DMS53 treated with DMSO at 0.1 percent for 48 hours (cell line): ENCODE data around the gene DEDD2.
A peak's percentile ranks its signal among the peaks of the same experiment; 100 is the strongest.

Source experiments
- DNase-seq: peaks from one replicate; lab custom pipeline; 2025; ENCODE audit not compliant: unreplicated experiment; lab: John Stamatoyannopoulos, UW

DEDD2 gene

DNA sequence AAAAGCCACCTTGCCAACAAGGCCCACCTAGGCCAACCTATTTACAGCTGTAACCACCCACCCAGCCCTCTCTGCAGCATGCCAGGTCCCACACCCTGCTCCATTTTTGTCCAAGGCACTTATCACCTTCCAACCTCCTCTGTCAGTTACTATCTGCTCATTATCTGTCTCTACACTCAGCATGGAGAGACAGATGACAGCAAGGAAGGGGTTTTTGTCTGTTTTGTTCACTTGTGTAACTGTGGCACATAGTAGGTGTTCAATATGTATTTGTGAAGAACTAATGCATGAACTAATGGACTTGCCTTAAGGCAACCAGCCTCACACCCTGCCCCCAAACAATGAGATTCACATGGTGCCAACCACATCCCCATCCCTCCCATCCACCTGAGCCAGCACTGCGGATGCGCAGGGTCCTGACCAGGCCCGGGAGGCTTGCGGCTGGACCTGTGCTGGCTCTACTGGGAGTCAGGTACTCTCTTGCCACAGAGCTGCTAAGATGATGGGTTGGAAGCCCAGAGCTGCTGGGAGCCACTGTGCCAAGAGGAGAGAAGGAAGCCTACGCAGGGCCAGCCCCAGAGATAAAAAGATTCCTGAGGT is 17.3 kb downstream of the DEDD2 start:
- no peak for DNase-seq

DNA sequence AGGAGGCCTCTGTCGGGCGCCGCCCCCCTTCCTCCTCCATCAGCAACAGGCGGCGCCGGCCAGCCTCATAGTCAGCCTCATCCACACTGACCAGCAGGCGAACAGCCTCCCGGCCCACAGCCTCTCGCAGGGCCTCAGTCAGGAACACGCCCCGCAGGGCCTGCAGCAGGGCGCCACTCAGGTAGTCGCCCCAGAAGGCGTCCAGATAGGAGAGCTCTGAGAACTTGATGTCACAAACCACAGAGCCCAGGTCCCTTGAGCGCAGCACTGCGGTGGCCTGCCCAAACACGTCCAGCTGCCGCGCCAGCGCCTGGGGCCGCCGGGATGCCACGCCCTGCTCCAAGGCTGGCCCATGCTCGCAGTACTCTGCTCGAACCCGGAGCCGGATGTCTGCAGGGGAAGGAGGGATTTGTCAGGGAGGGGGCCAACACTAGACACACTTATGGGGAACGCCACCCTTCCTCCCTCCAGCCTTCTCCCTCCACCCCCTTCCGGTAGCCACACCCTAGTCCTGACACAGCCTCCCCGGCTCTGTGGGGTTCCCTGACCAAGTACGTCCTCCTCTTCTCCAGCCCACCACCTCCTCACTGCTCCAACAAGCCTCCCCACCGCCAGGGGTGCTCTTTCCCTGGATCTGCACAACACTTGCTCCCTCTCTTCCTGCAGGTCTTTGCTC is 17.9 kb downstream of the DEDD2 start:
- no peak for DNase-seq

DNA sequence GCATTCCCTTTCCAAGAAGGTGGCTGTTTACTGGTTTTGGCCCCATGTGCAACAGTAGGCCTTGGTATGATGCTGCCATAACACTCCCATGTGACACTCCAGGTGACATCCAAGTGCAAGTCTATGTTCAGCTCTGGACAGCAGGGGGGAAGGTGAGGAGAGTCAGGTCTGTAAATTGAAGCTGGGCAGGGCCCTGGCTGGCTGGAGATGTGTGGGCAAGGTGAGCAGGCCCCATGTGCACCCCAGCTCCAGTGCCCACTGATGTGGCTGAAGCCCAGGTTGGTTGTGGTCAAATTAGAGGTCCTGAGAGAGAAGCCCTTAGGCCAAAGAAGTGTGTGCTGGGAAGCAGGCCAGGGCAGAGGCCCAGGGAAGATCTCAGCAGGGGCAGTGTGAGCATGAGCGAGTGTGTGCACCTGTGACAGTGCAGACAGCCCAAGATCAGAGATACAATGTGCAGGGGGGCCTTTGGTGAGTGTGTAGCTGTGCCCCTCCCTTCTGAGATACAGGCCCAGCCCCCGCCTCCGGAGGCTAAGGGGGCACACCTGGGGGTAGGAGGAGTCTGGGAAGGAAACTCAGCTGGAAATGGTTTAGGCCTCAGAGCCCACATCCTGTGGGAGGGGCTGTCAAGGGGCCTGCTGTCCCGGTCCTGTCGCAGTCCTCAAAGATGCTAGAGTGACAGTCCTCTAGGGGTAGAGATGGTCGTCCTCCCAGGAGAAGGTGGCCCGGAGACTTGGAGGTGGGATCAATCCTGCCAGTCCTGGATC is 18.6 kb downstream of the DEDD2 start:
- no peak for DNase-seq

DNA sequence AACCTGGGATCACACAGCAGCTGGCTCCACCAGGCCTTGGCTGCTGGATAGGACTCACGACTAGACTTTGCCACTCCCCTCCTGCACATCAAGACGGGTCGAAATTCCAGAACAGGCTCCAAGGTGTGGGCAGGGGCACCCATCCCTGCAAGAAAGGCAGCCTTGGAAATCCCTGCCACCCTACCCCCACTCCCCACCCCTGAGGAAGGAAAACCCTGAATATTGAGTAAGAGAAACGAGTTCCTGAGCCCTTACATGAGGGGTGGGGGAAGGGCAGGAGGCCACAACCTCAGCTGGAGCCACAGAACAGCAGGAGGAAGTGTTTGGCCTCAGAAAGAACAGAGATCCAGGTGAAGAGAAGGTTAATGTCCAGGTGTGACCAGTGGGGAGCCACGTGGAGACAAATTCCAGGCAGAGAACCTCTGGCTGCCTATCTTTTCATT is 20.1 kb downstream of the DEDD2 start:
- DNase-seq: no peak

DNA sequence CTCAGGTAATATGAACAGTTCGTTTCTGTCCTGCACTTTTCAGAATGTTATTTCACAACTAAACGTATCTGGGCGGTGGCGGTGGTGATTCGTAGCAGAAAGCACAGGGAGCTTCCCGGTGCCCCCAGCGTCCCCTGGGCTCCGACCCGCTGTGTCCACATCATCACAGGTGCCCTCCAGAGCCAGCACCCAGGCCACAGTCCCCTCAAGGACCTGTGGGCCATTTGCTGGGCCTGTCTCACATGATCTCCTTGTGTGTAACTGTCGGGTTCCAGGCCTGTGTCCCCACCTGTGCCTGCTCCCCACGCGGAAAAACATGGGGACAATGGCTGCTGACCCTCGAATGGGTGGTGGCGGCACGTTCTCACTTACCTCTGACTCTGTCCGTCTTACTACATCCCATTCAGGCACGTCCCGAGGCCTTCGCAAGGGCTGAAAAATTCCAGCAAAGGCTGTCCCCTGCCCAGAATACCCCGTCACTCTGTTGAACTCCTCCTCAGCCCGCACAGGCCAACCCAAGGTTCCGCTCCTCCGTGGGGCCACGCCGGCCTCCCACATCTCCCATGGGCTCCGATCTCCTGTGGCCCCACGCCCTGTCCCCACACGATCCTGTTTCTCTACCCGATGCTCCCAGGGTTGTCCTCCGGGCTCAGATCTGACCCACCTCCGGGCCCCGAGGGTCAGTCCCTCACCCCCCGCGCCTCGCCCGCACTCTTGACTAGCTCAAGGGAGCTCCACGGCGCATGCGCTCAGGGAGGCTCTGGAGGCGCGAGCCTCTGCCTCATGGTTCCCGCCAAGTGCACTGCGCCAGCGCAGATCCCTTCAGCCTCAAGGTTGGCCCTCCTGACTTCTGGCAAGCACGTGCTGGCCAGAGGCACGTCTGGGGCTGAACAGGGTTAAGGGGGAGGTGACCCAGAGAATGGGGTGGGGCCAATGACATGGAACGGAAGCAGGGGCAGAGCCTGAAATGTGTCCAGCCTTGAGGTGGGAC is 21.2 kb downstream of the DEDD2 start:
- DNase-seq: no peak

DNA sequence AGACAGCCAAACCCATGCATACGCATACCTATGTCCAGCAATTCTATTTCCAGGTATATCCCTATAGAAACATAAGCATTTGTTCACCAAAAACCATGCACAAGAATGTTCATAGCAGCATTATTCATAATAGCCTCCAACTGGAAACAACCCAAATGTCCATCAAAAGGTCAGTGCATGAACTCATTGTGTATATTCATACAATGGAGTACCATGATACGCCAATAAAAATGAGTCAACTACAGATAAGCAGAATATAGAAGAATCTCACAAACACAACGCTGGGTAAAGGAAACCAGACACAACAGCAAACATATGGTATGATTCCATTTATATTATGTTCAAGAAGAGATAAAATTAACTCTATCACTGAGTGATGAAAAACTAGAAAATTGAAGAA is 23.8 kb downstream of the DEDD2 start:
- DNase-seq: no peak

DNA sequence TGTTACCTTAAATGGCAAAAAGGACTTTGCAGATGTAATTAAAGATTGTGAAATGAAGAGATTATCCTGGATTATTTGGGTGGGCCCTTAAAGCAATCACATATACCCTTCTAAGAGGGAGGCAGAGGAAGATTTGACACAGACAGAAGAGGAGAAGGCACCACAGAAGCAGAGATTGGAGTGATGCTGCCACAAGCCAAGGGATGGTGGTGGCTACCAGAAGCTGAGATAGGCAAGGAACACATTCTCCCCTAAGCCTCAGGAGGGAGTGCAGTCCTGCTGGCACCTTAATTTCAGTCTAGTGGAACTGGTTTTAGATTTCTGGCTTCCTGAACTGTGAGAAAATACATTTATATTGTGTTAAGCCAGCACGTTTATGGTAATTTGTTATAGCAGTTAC is 24.2 kb downstream of the DEDD2 start:
- no peak for DNase-seq

DNA sequence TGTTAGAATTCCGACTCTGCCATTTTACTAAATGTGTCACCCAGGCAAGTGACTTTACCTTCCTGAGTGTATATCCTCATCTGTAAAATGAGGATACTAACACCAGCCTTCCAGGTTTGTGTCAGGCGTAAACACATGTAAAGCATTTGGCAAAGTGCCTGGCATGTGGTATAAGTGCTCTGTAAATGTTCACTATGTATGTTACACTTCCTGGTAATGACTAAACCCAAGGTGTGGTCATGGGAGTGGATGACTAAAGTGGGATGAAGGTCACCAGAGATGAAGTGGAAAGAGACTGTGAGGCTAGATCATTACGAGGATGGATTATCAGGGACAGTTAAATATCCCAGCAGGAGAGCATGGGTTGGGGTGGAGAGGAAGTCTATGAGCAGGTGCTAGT is 25.6 kb downstream of the DEDD2 start:
- DNase-seq: peak; percentile 98

DNA sequence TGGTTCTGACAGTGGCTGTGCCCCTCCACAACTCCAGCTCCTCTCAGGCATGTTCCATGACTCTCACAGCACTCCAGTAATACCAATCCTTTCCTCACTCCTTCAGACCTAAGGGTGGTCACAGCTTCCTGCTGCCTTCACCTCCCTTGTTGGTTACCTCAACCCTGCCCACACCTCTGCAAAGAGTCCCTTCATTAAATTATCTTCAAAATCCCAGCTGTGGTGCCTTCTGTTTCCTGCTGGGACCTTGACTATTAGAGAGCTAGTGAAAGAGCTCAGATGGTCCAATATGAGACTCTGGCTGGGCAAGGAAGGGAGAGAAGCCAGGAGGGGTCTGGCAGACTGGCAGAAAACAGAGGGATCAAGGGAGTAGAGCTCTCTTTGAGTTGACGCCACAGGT is 26.1 kb downstream of the DEDD2 start:
- no peak for DNase-seq

DNA sequence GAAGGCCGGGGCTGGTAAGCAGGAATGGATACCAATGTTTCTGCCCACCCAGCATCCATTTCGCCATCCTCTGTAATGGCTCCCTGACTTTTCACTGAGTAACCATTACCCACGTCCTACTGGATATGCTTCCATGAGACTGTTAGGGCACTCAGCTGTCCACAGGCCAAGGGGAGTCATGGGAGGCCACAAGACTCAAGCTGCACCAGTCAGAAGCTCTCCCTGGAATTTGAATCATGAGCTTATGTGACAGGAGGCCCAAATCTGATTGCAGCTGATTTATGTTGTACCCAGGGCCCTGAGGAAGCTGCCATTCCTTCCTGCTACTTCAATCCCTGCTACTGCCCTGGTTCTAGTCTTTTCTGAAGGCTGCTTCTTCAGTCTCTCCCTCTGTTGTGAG is 28.3 kb downstream of the DEDD2 start:
- no peak for DNase-seq

DNA sequence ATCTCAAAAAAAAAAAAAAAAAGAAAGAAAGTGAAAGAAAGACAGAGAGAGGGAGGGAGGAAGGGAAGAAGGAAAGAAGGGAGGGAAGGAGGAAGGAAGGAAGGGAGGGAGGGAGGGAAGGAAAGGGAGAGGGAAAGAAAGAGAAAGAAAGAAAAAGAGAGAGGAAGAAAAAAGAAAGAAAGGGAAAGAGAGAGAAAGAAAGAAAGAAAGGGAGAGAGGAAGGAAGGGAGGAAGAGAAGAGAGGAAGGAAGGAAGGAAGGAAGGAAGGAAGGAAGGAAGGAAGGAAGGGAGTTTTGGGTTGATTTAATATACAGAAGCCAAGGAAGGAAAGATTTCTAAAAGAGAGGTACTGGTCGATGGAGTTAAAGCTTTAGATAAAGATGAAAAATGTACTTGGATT is 28.8 kb downstream of the DEDD2 start:
- no peak for DNase-seq

DNA sequence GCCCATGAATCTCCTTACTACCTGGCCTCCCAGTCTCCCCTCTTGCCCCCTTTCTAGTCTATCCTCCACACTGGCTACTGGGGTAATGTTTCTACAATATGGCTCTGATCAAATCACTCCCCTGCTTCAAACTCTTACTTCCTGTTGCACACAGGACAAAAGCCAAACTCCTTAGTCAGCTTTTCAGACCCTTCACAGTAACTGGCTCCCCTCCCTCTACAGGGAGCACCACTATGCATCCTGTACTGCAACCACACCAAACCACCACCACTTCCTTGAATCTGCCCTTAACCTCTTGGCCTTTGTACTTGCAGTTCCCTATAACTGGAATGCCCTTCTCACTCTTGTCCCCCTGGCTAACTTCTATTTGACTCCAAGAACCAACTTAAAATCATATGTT is 32.2 kb downstream of the DEDD2 start:
- no peak for DNase-seq

DNA sequence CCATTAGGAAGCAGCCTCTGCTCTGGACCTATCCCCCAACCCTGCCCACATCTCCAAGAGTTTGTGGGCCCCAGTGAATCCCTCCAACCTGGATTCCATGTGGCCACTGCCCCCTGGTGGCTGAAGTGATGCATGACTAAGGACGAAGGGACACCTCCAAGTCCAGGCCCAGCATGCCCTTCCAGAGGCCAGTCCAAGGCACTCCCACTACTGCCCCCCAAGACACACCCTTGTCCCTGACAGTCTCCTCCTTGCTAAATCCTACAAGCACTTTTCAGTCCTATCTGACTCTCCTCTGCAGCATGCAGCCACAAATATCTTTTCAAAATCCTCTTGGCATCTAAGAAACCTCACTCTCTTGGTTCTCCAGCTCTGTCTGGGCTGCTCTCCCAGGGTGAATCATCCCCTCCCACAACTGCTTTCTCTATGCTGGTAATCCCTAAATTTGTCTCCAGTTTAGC is 33.0 kb downstream of the DEDD2 start:
- peak; percentile 50 for DNase-seq

DNA sequence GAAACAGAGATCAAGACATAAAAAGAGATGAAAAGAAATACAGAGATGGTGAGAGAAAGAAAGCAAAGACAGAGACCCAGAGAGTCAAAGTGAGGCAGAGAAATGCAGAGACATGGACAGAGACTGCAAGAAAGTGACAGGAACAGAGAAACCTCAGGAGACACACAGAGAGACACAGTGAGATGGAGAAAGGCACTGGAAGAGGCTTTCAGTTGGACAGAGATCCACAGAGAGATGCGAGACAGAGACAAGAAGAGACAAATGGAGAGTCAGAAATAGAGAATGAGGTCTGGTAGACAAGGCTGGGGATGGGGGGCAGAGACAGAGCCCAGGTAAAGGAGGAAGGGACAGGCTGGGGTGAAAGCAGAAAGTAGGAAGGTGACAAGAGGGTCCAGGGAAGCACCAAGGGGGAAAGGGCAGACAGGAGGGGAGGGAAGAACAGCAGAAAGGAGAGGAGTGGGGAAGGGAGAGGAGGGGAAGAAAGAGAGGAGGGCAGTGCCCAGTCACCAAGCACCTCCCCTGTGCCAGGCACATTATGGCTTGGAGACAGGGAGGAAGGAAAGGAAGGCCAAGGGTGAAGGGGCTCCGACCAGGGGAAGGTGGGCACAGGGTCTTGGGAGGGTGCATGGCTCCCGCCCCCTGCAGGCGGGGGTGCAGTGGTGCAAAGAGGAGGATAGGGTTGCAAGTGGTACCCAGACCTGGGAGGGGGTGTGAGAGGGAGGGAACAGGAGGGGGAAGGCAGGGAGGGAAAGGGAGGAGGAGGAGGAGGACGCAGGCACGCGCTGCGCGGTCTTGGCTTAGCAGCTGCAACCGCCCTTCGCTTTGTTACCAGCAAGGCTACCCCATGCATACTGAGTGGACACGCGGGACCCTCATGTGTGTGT is 38.4 kb downstream of the DEDD2 start:
- DNase-seq: no peak

DNA sequence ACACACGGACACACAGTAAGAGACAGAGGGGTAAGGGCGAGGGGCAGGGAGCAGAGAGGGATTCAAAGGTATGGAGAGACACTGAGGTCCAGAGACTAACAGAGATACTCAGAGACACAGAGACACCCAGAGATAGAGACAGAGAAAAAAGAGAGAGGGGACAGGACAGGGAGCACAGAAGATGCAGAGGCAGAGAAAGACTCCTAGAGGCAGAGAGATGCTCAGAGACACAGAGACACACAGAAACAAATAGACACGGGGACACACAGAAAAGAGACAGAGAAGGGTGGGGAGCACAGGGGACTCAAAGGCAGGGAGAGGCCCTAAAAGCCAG is 39.8 kb downstream of the DEDD2 start:
- DNase-seq: no peak

DNA sequence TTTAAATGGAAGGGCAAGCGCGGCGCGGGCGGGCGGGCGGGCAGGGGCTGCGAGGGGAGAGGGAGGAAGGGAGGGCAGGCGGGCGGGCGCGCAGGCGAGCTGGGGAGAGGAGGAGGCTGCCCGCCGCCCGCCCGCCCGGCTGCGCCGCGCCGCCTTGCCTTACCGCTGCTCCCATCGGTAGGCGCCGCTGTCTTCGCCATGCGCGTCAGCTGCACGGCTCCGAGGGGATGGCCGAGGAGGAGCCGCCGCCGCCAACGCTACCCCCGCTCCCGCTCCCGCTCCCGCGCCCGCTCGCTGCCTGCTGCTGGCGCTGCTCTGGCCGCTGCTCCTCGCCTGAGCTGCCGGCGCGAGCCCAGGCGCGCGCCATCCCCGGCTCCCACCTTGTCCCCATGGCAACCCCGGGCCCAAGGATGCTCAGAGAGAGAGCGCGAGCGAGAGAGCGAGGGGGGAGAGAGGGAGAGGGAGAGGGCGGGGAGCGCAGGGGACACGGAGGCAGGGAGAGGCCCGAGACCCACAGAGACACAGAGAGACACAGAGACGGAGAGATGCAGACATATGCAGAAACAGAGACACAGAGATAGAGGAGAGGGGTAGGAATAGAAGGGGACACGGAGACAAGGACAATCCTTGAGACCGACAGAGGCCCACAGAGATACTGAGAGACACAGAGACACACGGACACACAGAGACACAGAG is 40.3 kb downstream of the DEDD2 start:
- peak; percentile 85 for DNase-seq

DNA sequence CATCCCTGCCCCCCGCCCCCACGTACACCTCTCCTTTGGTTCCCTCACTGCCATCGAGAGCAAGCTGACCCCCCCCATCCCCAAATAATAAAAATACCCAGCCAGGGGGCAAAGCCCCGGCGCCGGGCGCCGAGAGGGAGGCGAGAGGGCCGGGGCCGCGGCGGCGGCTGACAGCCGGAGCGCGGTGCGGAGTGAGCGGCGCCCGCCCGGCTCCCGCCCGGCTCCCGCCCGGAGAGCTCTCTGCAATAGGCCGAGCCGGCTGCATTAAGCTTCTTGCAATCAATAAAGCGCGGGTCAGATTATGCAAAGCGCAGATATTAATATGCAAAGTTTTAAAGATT is 40.9 kb downstream of the DEDD2 start:
- DNase-seq: peak; percentile 85

DNA sequence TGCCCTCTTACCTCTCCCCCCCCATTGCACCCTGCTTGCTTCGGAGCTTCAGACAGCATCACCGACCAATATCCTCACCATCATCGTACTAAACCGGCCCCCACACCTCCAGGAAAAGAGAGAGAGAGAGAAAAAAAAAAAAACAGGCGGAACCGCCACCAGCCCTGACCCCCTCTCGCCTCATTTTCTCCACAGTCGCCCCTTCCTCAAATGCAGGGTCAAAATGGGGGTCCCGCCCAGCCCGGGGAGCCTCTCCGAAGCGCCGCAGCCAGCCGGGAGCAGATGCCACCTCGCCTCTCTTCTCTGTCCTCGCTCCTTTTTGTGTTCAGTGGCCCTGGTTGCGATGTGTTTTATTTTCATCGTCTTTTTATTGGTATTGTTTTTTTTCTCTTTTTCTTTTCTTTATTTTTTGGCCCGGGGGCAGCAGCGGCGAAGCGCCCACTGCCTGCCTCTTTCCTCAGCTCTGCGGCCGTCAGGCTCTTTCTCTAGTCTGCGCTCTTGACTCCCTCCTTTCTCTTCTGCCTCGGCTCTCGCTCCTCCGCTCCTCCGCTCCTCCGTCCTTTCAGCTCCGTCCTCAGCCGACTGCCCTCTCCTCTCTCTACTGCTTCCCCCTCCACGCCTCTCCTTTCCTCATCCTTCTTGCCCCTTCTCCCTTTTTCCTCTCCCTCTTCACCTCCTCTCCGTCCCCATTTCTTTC is 41.4 kb downstream of the DEDD2 start:
- DNase-seq: no peak
